Measurements from ENCODE around the gene TSPAN11. TPM values are rescaled to one million over a fixed set of nuclear protein-coding genes. Genes with fewer than 3 reads are reported as not detected.

TSPAN11 gene
- total and polyA plus RNA-seq, 2 experiments from 2014 or later: 0.51 to 1.9 TPM

DNA sequence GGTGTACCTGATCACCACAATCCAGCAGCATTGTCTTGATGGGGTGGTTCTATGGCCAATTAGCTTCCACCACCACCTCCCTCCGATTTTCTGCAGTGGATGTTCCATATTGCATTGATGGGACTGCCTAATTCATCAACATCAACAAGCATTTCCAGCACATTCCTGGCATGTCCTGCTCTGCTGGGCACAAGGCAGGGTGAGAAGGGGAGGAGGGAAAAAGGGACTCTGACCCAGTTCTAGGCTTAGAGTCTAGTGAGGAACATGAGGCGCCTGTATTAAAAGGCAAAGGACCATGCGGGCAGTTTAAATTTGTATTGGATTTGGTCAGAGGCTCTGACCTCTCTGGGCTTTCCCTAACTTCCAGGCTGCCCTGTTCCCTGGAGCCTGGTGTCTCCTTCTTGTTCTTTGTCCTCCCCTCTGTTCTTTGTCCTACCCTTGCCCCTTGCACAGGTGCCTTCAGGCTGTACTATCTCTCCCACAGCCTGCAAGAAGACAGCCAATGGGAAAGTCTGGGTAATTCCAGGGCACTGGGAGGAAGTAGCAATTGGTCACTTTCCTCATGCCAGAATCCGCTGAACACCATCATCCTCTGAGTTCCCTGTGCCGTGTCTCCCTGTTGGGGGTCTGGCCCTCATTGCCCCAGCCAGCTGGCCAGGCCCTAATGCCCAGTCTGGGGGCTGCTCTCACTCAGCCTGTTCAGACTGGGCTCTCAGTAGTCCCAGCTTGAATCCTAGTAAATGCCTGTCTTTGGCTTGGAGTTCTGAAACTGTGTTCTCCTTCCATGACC, 43.3 kb downstream of the TSPAN11 start:
- peaks cover 13% of the 10 kb centered on the region for H3K27me3 ChIP-seq (replicated peaks; ENCODE audit: insufficient read depth)
- in situ Hi-C loops (cut with MboI): no loop called here
- WGBS, 2 experiments (ENCODE audit: low coverage in 1 of 2, low lambda C conversion rate in 2 of 2, missing lambda C conversion rate in 2 of 2): 68 to 76% methylated on average over 5 of the region's 5 CpGs

DNA sequence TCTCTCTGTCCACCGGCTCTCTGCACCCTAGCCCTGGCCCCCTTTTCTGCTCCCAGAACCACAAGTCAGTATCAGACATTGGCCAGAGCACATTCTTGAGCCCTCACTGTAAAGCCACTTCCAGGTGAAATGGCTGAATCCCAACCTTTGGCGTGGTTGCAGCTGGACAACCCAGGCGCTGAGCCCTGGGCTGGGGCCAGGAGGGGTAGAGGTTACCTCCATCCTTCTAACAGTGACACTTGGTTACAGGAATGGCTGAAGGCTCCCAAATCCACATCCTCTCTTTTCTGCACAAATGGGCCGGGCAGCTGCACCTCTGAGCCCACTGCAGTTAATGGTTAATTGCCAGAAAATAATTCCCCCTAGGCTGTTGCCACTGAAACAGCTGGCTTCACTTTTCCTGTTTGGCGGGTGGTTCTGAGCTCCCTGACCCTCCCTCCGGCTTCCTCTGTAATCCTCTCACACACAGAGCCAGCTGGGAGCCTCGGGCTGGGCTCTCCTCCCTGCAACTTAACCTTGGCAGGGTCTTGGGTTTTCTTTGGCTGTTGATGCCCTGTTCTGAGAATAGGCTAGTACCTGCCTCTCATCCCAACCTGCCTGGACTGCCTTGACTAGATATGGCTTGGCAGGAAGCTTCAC, 44.1 kb downstream of the TSPAN11 start:
- no peaks in the 10 kb centered on the region for H4K20me1 ChIP-seq (ENCODE audit: insufficient read depth)
- H3K9me3 ChIP-seq (ENCODE audit: low read depth): no peaks in the 10 kb centered on the region
- 25% methylated on average over 7 of the region's 7 CpGs for WGBS, 2 experiments (ENCODE audit: low coverage in 1 of 2, low lambda C conversion rate in 2 of 2, missing lambda C conversion rate in 2 of 2)
- H3K4me2 ChIP-seq (ENCODE audit: unreplicated experiment): no peak overlapping the region
- H3K27ac ChIP-seq: no peak overlapping the region
- H3K9ac ChIP-seq: no peak overlapping the region
- no peaks in the 10 kb centered on the region for H3K9me2 ChIP-seq (ENCODE audit: insufficient read depth)
- H3K27me3 ChIP-seq (replicated peaks; ENCODE audit: insufficient read depth): peaks cover 13% of the 10 kb centered on the region
- H3K4me1 ChIP-seq (ENCODE audit: insufficient read depth): no peaks in the 10 kb centered on the region
- no peak overlapping the region for H2AFZ ChIP-seq
- no peaks in the 10 kb centered on the region for H3K79me2 ChIP-seq (ENCODE audit: insufficient read depth)
- no peaks in the 10 kb centered on the region for H3F3A ChIP-seq (ENCODE audit: insufficient read depth)
- in situ Hi-C loops (cut with MboI): no loop called here
- H3K36me3 ChIP-seq (ENCODE audit: low read depth): no peaks in the 10 kb centered on the region
- H3K4me3 ChIP-seq: no peak overlapping the region
- DNase-seq: no peak
- TF ChIP-seq EZH2 (IDR thresholded peaks at IDR 0.05; ENCODE audit: insufficient read depth, poor library complexity, severe bottlenecking) (no peak), EZH2phosphoT487 (IDR thresholded peaks at IDR 0.05; ENCODE audit: insufficient read depth, low read depth) (no peak)

More for the DNA sequence above, 43.3 kb downstream of the TSPAN11 start:
- Histone ChIP-seq H3K27ac (no peak overlapping the region), H3K4me3 (no peak overlapping the region), H3K4me1 (ENCODE audit: insufficient read depth) (no peaks in the 10 kb centered on the region), H3K9me2 (ENCODE audit: insufficient read depth) (no peaks in the 10 kb centered on the region), H3K9me3 (ENCODE audit: low read depth) (no peaks in the 10 kb centered on the region), H3K36me3 (ENCODE audit: low read depth) (no peaks in the 10 kb centered on the region), H3K79me2 (ENCODE audit: insufficient read depth) (no peaks in the 10 kb centered on the region), H3F3A (ENCODE audit: insufficient read depth) (no peaks in the 10 kb centered on the region), H4K20me1 (ENCODE audit: insufficient read depth) (no peaks in the 10 kb centered on the region), H3K4me2 (ENCODE audit: unreplicated experiment) (no peak overlapping the region), H3K9ac (no peak overlapping the region), H2AFZ (no peak overlapping the region)
- TF ChIP-seq EZH2phosphoT487 (IDR thresholded peaks at IDR 0.05; ENCODE audit: insufficient read depth, low read depth) (no peak), EZH2 (IDR thresholded peaks at IDR 0.05; ENCODE audit: insufficient read depth, poor library complexity, severe bottlenecking) (no peak)
- no peak for DNase-seq

DNA sequence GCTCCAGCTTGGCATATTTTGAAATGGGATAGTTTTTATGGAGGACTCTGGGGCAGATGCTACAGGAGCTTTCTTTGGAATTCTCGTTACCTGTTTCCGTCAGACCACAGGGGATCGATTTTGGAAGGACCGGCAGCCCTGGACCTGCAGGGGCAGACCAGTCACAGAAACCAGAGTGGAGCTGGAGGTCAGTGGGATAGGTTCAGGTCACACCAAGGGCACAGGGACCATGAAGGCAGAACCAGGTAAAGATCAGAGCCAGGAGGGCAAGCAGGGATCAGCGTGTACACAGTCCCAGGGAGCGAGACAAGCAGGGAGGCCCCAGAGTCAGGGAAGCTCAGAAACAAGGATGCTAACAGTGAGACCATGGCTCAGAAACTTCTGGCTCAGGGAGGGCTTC, 45.5 kb downstream of the TSPAN11 start:
- no peak overlapping the region for H3K4me3 ChIP-seq
- in situ Hi-C loops (cut with MboI): no loop called here
- H3K27me3 ChIP-seq (replicated peaks; ENCODE audit: insufficient read depth): peaks cover 12% of the 10 kb centered on the region
- no peaks in the 10 kb centered on the region for H4K20me1 ChIP-seq (ENCODE audit: insufficient read depth)
- H3K9ac ChIP-seq: no peak overlapping the region
- no peaks in the 10 kb centered on the region for H3K79me2 ChIP-seq (ENCODE audit: insufficient read depth)
- H3K9me3 ChIP-seq (ENCODE audit: low read depth): no peaks in the 10 kb centered on the region
- TF ChIP-seq EZH2 (IDR thresholded peaks at IDR 0.05; ENCODE audit: insufficient read depth, poor library complexity, severe bottlenecking) (no peak), EZH2phosphoT487 (IDR thresholded peaks at IDR 0.05; ENCODE audit: insufficient read depth, low read depth) (no peak)
- 61 to 70% methylated on average over 6 of the region's 6 CpGs for WGBS, 2 experiments (ENCODE audit: low coverage in 1 of 2, low lambda C conversion rate in 2 of 2, missing lambda C conversion rate in 2 of 2)
- no peaks in the 10 kb centered on the region for H3K36me3 ChIP-seq (ENCODE audit: low read depth)
- no peak for DNase-seq
- no peak overlapping the region for H3K4me2 ChIP-seq (ENCODE audit: unreplicated experiment)
- no peak overlapping the region for H3K27ac ChIP-seq
- H3K4me1 ChIP-seq (ENCODE audit: insufficient read depth): no peaks in the 10 kb centered on the region
- no peaks in the 10 kb centered on the region for H3K9me2 ChIP-seq (ENCODE audit: insufficient read depth)
- H3F3A ChIP-seq (ENCODE audit: insufficient read depth): no peaks in the 10 kb centered on the region
- no peak overlapping the region for H2AFZ ChIP-seq

GRCh38 chr12:30973175-30973574, 46.6 kb downstream of the TSPAN11 start:
- WGBS, 2 experiments (ENCODE audit: low coverage in 1 of 2, low lambda C conversion rate in 2 of 2, missing lambda C conversion rate in 2 of 2): 61 to 63% methylated on average over 6 of the region's 6 CpGs

More at GRCh38 chr12:30973175-30973574, 46.6 kb downstream of the TSPAN11 start:
- in situ Hi-C loops (cut with MboI): no loop called here
- Histone ChIP-seq H2AFZ (no peak overlapping the region), H4K20me1 (ENCODE audit: insufficient read depth) (no peaks in the 10 kb centered on the region), H3K4me3 (no peak overlapping the region), H3K9me3 (ENCODE audit: low read depth) (no peaks in the 10 kb centered on the region), H3K27ac (no peak overlapping the region), H3K4me2 (ENCODE audit: unreplicated experiment) (no peak overlapping the region), H3K9ac (no peak overlapping the region), H3K9me2 (ENCODE audit: insufficient read depth) (no peaks in the 10 kb centered on the region), H3K27me3 (replicated peaks; ENCODE audit: insufficient read depth) (peaks cover 9% of the 10 kb centered on the region), H3K79me2 (ENCODE audit: insufficient read depth) (no peaks in the 10 kb centered on the region), H3F3A (ENCODE audit: insufficient read depth) (no peaks in the 10 kb centered on the region), H3K4me1 (ENCODE audit: insufficient read depth) (no peaks in the 10 kb centered on the region), H3K36me3 (ENCODE audit: low read depth) (no peaks in the 10 kb centered on the region)
- DNase-seq: peak; percentile 32
- TF ChIP-seq EZH2phosphoT487 (IDR thresholded peaks at IDR 0.05; ENCODE audit: insufficient read depth, low read depth): no peak
- no peak for TF ChIP-seq EZH2 (IDR thresholded peaks at IDR 0.05; ENCODE audit: insufficient read depth, poor library complexity, severe bottlenecking)
